GM10248 (cell line): ENCODE data around the gene OR52A5.
"Not testable (repeated sequence)": the region's sequence is repeated elsewhere in the genome, so short reads cannot be mapped to it uniquely, and the experiment has no call there.

Source experiments
- CTCF ChIA-PET: fragments of 300-600 bp; sonication (Branson Sonifier 250); formaldehyde crosslinking; extraction: SDS; loops from one replicate; lab custom pipeline; 2021; ENCODE audit warnings: antibody characterized with exemption; lab: Yijun Ruan, JAX
- POLR2A ChIA-PET: fragments of 350-650 bp; sonication (Branson Sonifier 250); formaldehyde crosslinking; extraction: SDS; loops from one replicate; lab custom pipeline; 2020; ENCODE audit warnings: antibody characterized with exemption; lab: Yijun Ruan, JAX
- DNase-seq: peaks from one replicate; pipeline ENCODE4 v3.0.0; 2012; ENCODE audit errors: extremely low spot score
- CTCF ChIP-seq: IDR thresholded peaks from 2 replicates; pipeline ENCODE4 v1.5.1; 2012; ENCODE audit warnings: mild to moderate bottlenecking, low read depth; ENCODE audit errors: extremely low read depth, missing control alignments, control extremely low read depth

Gene OR52A5

DNA sequence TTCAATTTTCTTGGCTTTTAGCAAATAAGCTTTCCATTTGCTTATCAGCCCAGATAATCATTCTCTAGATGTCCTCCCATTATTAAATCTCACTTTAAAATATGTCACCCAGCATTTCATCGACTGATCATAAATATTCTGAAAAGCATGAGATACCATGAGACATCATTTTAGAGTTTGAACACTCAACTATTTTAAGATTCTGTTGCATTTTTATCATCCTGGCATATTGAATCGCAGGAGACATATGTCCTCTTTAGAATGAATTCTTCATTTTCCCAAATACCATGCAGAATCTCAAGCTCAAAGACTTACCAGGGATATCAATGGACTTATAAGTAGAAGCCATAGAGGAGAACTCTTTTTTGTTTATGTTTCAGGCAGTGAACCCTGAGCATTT, at the start of gene OR52A5:
Gene OR52A5 (minus strand): TSS at position 361 of the 400 bp plus-strand sequence. CDS start 5,714 bp downstream, outside the sequence.
- DNase-seq = no peak
- POLR2A ChIA-PET = no interaction called here
- CTCF ChIA-PET = no interaction called here
- no peak for TF ChIP-seq CTCF

- POLR2A ChIA-PET = no interaction called here
- CTCF ChIA-PET = no interaction called here
Observed at GRCh38 chr11:5178046-5178837, 40.1 kb upstream of the OR52A5 start.

DNA sequence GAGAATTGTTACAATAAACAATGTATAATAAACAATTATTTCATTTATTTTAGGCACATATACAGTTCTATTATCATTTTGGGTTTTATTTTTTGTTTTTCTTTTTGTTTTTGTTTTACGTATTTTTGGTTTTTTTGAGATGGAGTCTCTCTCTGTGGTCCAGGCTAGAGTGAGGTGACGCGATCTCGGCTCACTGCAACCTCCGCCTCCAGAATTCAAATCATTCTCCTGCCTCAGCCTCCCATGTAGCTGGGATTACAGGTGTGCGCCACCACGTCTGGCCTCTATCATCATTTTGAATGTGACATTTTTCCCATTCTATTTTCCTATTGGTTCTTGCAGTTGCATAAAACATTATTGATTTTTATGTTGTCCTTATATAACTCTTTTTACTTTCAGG, 36.8 kb upstream of the OR52A5 start:
- POLR2A ChIA-PET = no interaction called here
- DNase-seq = no peak
- no peak for TF ChIP-seq CTCF
- CTCF ChIA-PET = no interaction called here

More at GRCh38 chr11:5178046-5178837, 40.1 kb upstream of the OR52A5 start:
- DNase-seq = no peak
- TF ChIP-seq CTCF = no peak

DNA sequence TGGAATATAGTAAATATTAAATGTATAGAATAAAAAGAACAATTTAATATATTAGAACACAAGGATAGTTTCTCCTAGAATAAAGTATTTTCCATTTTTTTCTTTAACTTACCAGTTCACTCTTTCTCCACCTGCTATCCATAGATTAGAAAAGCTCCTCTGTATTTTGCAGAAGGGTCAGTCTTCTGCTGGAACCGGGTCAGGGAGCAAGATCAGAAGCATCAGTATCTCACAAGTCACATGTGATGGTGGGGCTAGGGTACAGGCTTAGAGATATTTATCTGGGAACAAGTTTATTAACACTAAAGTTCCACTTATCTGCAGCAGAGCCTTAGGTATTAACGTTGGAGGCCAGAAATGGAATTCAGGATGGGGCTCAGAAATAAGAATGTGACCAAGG, 33.7 kb upstream of the OR52A5 start:
- POLR2A ChIA-PET = no interaction called here
- CTCF ChIA-PET = no interaction called here
- no peak for DNase-seq
- TF ChIP-seq CTCF = no peak

DNA sequence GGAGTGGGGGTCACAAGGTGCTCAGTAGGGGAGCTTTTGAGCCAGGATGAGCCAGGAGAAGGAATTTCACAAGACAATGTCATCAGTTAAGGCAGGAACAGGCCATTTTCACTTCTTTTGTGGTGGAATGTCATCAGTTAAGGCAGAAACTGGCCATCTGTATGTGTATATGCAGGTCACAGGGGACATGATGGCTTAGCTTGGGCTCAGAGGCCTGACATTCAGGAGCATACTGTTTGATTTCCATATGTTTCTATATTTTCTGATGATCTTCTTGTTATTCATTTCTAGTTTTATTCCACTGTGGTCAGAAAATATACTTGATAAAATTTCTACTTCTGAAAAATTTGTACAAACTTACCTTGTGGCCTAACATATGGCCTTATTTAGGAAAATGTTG, 27.7 kb upstream of the OR52A5 start:
- POLR2A ChIA-PET, DNase-seq, CTCF ChIA-PET: not testable (repeated sequence)

DNA sequence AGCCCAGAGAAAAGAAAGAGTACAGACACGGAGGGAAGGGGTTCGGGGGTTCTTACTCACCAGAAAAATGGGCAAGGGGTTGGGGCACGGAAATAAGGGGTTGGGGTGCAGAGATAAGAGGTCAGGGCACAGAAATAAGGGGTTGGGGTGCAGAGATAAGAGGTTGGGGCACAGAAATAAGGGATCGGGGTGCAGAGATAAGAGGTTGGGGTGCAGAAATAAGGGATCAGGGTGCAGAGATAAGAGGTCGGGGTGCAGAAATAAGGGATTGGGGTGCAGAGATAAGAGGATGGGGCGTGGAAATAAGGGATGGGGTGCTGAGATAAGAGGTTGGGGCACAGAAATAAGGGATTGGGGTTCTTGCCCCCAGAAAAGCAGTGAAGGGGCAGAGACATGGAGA, 26.7 kb upstream of the OR52A5 start:
- POLR2A ChIA-PET, CTCF ChIA-PET, DNase-seq: not testable (repeated sequence)

DNA sequence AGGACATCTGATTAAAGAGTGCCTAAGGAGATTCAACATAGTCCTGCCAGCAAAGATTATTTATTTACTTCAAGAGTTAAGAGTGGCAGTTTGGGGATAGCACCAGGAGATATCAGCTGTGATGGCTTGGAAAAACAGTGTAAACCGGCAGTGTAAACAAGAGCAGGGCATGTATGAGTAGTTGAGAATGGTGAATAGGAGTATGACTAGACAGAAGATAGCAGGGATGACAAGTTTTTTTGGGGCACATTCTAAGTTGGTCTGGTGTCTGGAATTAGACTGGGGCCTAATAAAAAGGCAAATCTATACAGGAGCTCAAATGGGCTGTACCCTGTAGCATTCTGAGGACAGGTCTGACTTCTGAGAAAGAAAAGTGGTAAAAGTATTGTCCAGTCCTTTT, 22.9 kb upstream of the OR52A5 start:
- POLR2A ChIA-PET, CTCF ChIA-PET, DNase-seq: not testable (repeated sequence)

GRCh38 chr11:5160217-5160616, 22.1 kb upstream of the OR52A5 start:
- DNase-seq, POLR2A ChIA-PET, CTCF ChIA-PET: not testable (repeated sequence)

- no peak for DNase-seq
- POLR2A ChIA-PET = no interaction called here
- TF ChIP-seq CTCF = no peak
- CTCF ChIA-PET = no interaction called here
Observed at GRCh38 chr11:5159806-5160205, 21.6 kb upstream of the OR52A5 start.
